Endothelial cell of coronary artery (primary cell): ENCODE measurements around the gene AMPH. TPM values are rescaled to one million over a fixed set of nuclear protein-coding genes. Genes with fewer than 3 reads are reported as not detected.

Experiments used
- total RNA-seq: library from RNA; depleted of rRNA; stranded (reverse); fragments of >200 nt; gene quantifications from 2 replicates; pipeline ENCODE4 v1.2.3, GENCODE V29; 2014

Gene AMPH
- 0.09 TPM in 1 of 2 replicates, not detected in the other for total RNA-seq

GRCh38 chr7:38630720-38631673, at the start of gene AMPH:
Gene AMPH, minus strand, starts transcription at chr7:38631373. Its CDS starts 22 bp downstream, at chr7:38631351.

